ENCODE data around the gene FYN.

The FYN gene

DNA sequence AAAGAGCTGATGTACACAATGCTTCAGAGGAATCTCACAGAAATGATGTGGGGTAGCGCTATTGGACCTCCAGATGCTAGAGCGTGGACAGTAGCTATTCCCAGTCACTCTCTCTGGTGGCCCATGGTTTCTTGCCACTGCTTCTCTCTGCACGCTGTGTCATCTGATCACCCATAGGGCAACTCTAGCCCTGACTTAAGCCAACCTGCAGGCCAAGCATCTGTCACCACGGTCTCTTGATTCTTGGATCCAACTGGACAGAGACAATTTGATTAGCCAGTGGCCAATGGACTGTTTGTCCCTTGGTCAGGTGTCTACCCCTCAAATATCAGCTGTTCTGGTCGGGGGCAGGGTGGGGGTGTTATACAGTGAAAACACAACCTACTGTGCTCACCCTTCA is 225.2 kb downstream of the FYN start:
- TF ChIP-seq ZNF37A (tag by site-specific recombination; IDR thresholded peaks at IDR 0.05) (no peak), ZNF221 (tag by site-specific recombination; IDR thresholded peaks at IDR 0.05; ENCODE audit: borderline replicate concordance) (no peak)
- no peaks in the 10 kb centered on the region for H3K9me3 ChIP-seq (ENCODE audit: control insufficient read depth, insufficient read depth, low read depth, low read length)
- H3K36me3 ChIP-seq (ENCODE audit: control insufficient read depth in 2 of 2, insufficient read depth in 1 of 2, low read length in 2 of 2), result no peaks in the 10 kb centered on the region
- no peak overlapping the region for H3K27ac ChIP-seq (ENCODE audit: extremely low read depth, low read depth, low read length)
- ChIA-PET CTCF (no interaction called here), POLR2A (interaction anchor here (0.7 kb wide), 2 partner anchors 57 to 389 kb away, joined by 3 read pairs; a partner anchor contains a TSS)
- H3K4me1 ChIP-seq (ENCODE audit: control insufficient read depth, insufficient read depth, low read length), result no peaks in the 10 kb centered on the region
- no peak overlapping the region for H3K4me3 ChIP-seq (ENCODE audit: low read depth, low read length)

DNA sequence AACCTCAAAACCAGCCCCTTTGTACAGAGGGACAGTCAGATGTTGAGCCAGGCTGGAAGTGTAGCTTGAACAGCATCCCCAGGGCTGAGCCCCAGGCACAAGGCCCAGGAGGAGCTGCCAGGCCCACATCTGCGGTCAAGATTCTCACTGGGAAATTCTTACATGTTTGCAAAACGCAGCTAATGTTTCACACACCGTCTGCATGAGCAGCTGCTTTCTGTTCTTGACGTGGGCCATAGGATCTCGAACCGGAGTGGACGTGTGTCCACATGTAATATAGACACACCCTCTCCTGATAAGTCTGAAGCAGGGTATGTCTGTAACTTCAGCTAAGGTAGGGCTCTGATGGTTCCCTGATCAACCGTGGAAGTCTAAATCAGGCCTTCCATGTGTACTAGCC is 226.3 kb downstream of the FYN start:
- ChIA-PET CTCF (interaction anchor here (0.6 to 1.0 kb wide), 4 partner anchors 9 to 168 kb away, joined by 3 to 6 read pairs (median 5); no protein-coding TSS in a partner anchor), POLR2A (no interaction called here)
- TF ChIP-seq ZNF366 (tag by site-specific recombination; conservative IDR thresholded peaks at IDR 0.05) (no peak), ZNF623 (tag by site-specific recombination; IDR thresholded peaks at IDR 0.05) (no peak), KLF16 (tag by site-specific recombination; IDR thresholded peaks at IDR 0.05) (no peak)
- Histone ChIP-seq H3K4me1 (ENCODE audit: control insufficient read depth, insufficient read depth, low read length) (no peaks in the 10 kb centered on the region), H3K9me3 (ENCODE audit: control insufficient read depth, insufficient read depth, low read depth, low read length) (no peaks in the 10 kb centered on the region), H3K4me3 (ENCODE audit: low read depth, low read length) (no peak overlapping the region), H3K27ac (ENCODE audit: extremely low read depth, low read depth, low read length) (no peak overlapping the region), H3K36me3 (ENCODE audit: control insufficient read depth in 2 of 2, insufficient read depth in 1 of 2, low read length in 2 of 2) (no peaks in the 10 kb centered on the region)

DNA sequence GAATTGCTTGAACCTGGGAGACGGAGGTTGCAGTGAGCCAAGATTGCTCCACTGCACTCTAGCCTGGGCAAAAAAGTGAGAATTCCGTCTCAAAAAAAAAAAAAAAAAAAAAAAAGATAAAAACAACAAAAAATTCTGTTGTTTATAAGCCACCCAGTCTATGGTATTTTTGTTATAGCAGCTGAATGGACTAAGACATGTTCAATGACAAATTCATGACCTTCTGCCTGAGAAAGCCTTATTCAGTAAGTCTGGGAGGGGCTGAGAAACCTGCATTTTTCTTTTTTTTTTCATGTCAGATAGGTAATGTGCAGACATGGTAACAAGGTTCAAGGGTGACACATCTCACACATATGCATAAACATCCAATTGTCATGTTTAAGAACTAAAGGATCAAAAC is 227.2 kb downstream of the FYN start:
- CTCF ChIA-PET, result interaction anchor here (1.0 to 1.2 kb wide), 2 partner anchors 28 to 136 kb away, joined by 3 to 8 read pairs; no protein-coding TSS in a partner anchor
- no peaks in the 10 kb centered on the region for H3K36me3 ChIP-seq (ENCODE audit: control insufficient read depth in 2 of 2, insufficient read depth in 1 of 2, low read length in 2 of 2)
- H3K9me3 ChIP-seq (ENCODE audit: control insufficient read depth, insufficient read depth, low read depth, low read length), result no peaks in the 10 kb centered on the region
- H3K27ac ChIP-seq (ENCODE audit: extremely low read depth, low read depth, low read length), result no peak overlapping the region
- no peak overlapping the region for H3K4me3 ChIP-seq (ENCODE audit: low read depth, low read length)
- TF ChIP-seq ZNF660 (tag by site-specific recombination; IDR thresholded peaks at IDR 0.05), result no peak
- TF ChIP-seq ZNF146 (tag by site-specific recombination; IDR thresholded peaks at IDR 0.05), result no peak
- TF ChIP-seq SP3 (tag by site-specific recombination; IDR thresholded peaks at IDR 0.05), result no peak
- no peak for TF ChIP-seq KLF7 (tag by site-specific recombination; IDR thresholded peaks at IDR 0.05; ENCODE audit: borderline replicate concordance)
- no peak for TF ChIP-seq ZNF776 (tag by site-specific recombination; IDR thresholded peaks at IDR 0.05; ENCODE audit: borderline replicate concordance)
- TF ChIP-seq EGR2 (tag by site-specific recombination; IDR thresholded peaks at IDR 0.05; ENCODE audit: low read depth), result no peak
- no peak for TF ChIP-seq TRIM28 (IDR thresholded peaks at IDR 0.05; ENCODE audit: borderline replicate concordance, low read length)
- no peak for TF ChIP-seq ZNF610 (tag by site-specific recombination; IDR thresholded peaks at IDR 0.05; ENCODE audit: borderline replicate concordance)
- no peak for TF ChIP-seq ZNF214 (tag by site-specific recombination; IDR thresholded peaks at IDR 0.05; ENCODE audit: borderline replicate concordance)
- TF ChIP-seq ZNF561 (tag by site-specific recombination; IDR thresholded peaks at IDR 0.05; ENCODE audit: borderline replicate concordance), result no peak
- H3K4me1 ChIP-seq (ENCODE audit: control insufficient read depth, insufficient read depth, low read length), result no peaks in the 10 kb centered on the region
- POLR2A ChIA-PET, result no interaction called here

GRCh38 chr6:111644893-111645430 is 228.3 kb downstream of the FYN start:
- Histone ChIP-seq H3K4me1 (ENCODE audit: control insufficient read depth, insufficient read depth, low read length) (no peaks in the 10 kb centered on the region), H3K4me3 (ENCODE audit: low read depth, low read length) (no peak overlapping the region), H3K9me3 (ENCODE audit: control insufficient read depth, insufficient read depth, low read depth, low read length) (no peaks in the 10 kb centered on the region), H3K36me3 (ENCODE audit: control insufficient read depth in 2 of 2, insufficient read depth in 1 of 2, low read length in 2 of 2) (no peaks in the 10 kb centered on the region), H3K27ac (ENCODE audit: extremely low read depth, low read depth, low read length) (no peak overlapping the region)
- POLR2A ChIA-PET, result no interaction called here
- CTCF ChIA-PET, result interaction anchor here (0.7 to 3.3 kb wide), 5 partner anchors 10 to 386 kb away, joined by 3 to 32 read pairs (median 4); a partner anchor contains a TSS
- TF ChIP-seq ZIC2 (tag by site-specific recombination; IDR thresholded peaks at IDR 0.05) (peak; percentile 37; the same call in 1 of the 2 replicates), ZBTB1 (tag by site-specific recombination; IDR thresholded peaks at IDR 0.05) (no peak)

Measured in HEK293 (cell line).